Karpas-422 (cell line): Measurements from ENCODE around the gene SUCO. TPM values are rescaled to one million over a fixed set of nuclear protein-coding genes. Genes with fewer than 3 reads are reported as not detected.

Experiments
- DNase-seq: peaks from one replicate; pipeline ENCODE4 v3.0.0-alpha.2; 2015
- H2AFZ ChIP-seq: fragments of 200-600 bp; sonication (generic); 2 replicates; pipeline ENCODE4 v1.6.1; 2014; ENCODE audit warnings: antibody characterized with exemption, low read length, mixed read lengths
- H3K27ac ChIP-seq: fragments of 200-600 bp; sonication (generic); 2 replicates; pipeline ENCODE4 v1.5.1; 2014; ENCODE audit warnings: mild to moderate bottlenecking, low read length, moderate library complexity
- H3K27me3 ChIP-seq: fragments of 200-600 bp; sonication (generic); 2 replicates; pipeline ENCODE4 v1.6.1; 2014; ENCODE audit warnings: low read length, mixed read lengths
- H3K36me3 ChIP-seq: fragments of 200-600 bp; sonication (generic); 2 replicates; pipeline ENCODE4 v1.6.1; 2014; ENCODE audit warnings: low read length, mixed read lengths; ENCODE audit not compliant: insufficient read depth
- H3K4me1 ChIP-seq: fragments of 200-600 bp; sonication (generic); 2 replicates; pipeline ENCODE4 v1.6.1; 2014; ENCODE audit warnings: mild to moderate bottlenecking, low read length, mixed read lengths
- H3K4me2 ChIP-seq: fragments of 200-600 bp; sonication (generic); 2 replicates; pipeline ENCODE4 v1.6.1; 2014; ENCODE audit warnings: low read length, low read depth, mild to moderate bottlenecking; ENCODE audit not compliant: poor library complexity, severe bottlenecking
- H3K4me3 ChIP-seq: fragments of 200-600 bp; sonication (generic); 2 replicates; pipeline ENCODE4 v1.5.1; 2014; ENCODE audit warnings: mild to moderate bottlenecking, antibody characterized with exemption, low read length, mixed read lengths
- H3K79me2 ChIP-seq: fragments of 200-600 bp; sonication (generic); 2 replicates; pipeline ENCODE4 v1.6.1; 2014; ENCODE audit warnings: mild to moderate bottlenecking, low read length, mixed read lengths
- H3K9ac ChIP-seq: fragments of 200-600 bp; sonication (generic); 2 replicates; pipeline ENCODE4 v1.6.0; 2014; ENCODE audit warnings: low read length
- H3K9me2 ChIP-seq: fragments of 200-600 bp; sonication (generic), shearing (Covaris generic); replicated peaks from 2 replicates; pipeline ENCODE4 v1.6.0; 2014; ENCODE audit warnings: mild to moderate bottlenecking, low read length, moderate library complexity; ENCODE audit not compliant: insufficient read depth
- H3K9me3 ChIP-seq: fragments of 300-700, 200-600 bp; sonication (generic); 2 replicates; pipeline ENCODE4 v1.6.1; 2014; ENCODE audit warnings: low read length, mixed read lengths
- H4K20me1 ChIP-seq: fragments of 200-600 bp; sonication (generic); 2 replicates; pipeline ENCODE4 v1.6.1; 2014; ENCODE audit warnings: mild to moderate bottlenecking, antibody characterized with exemption, low read length, low read depth; ENCODE audit not compliant: insufficient read depth
- total RNA-seq: library from RNA; depleted of rRNA; stranded (reverse); fragments of >200 nt; shearing (Covaris generic); gene quantifications from 2 replicates; pipeline ENCODE4 v1.2.3, GENCODE V29; 2014; ENCODE audit warnings: low replicate concordance

The SUCO gene
- total RNA-seq, 1 experiment from 2014 or later = 52.3 TPM

DNA sequence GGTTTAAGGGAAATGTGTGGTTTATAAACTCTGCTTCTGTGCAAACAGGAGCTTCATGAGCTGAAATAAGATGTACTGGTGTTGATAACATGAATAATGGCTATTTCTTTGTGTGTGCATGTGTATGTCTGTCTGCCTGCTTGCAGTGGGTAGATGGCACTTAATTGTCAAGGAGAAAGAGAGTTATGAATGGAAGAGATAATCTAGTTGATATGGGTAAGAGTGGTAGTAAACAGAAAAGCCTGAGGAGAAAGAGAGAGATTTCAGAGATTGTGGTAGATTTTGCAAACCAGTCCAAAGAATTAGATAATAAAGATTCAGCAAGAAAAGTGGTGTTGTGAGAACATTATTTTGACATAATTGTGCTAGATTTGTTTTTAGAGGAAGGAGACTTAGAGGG is 7.7 kb downstream of the SUCO start:
- Histone ChIP-seq H3K36me3 (no peaks in the 10 kb centered on the region), H3K4me1 (peaks cover 94% of the 10 kb centered on the region), H4K20me1 (no peaks in the 10 kb centered on the region), H3K9me2 (no peaks in the 10 kb centered on the region), H3K4me3 (no peak overlapping the region), H3K9me3 (no peaks in the 10 kb centered on the region), H3K27ac (peak overlapping the region; percentile 37; the same call in 1 of the 2 replicates), H3K27me3 (no peaks in the 10 kb centered on the region), H3K79me2 (peaks cover 100% of the 10 kb centered on the region), H2AFZ (no peak overlapping the region), H3K9ac (no peak overlapping the region), H3K4me2 (no peak overlapping the region)
- no peak for DNase-seq

DNA sequence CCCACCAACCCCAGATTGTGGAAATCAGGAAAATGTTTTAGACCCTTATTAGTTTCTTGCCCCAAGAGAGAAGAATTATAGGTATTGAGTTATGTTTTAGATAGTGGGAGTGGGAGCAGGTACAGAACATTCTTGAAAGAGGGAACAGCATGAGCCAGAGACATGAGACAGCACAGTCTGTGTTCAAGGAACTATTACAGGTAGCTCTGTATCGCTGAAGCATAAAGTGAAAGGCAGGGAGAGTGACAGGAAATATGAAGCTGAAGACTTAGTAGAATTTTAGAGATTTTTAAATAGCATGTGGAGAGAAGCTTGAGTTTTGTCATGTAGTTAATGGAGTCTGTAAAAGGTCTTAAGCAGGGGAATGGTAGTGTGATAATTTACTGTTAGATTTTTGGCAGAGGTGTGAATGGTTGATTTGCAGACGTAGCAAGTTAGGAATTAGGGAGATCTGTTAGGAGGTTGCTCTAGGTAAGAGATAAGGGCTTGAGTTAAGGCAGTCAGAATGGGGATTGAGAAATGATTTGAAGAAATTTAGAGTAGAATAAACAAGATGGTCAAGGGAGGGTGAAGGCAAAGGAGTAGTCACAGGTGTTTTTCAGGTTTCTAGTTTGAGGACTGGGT is 11.6 kb downstream of the SUCO start:
- DNase-seq = peak; percentile 61
- Histone ChIP-seq H4K20me1 (no peaks in the 10 kb centered on the region), H3K27ac (peak overlapping the region; percentile 69), H2AFZ (no peak overlapping the region), H3K27me3 (no peaks in the 10 kb centered on the region), H3K9ac (peak overlapping the region; percentile 44), H3K4me1 (peaks cover 83% of the 10 kb centered on the region), H3K36me3 (no peaks in the 10 kb centered on the region), H3K4me3 (peak overlapping the region; percentile 28), H3K79me2 (peaks cover 100% of the 10 kb centered on the region), H3K9me2 (no peaks in the 10 kb centered on the region), H3K4me2 (peak overlapping the region; percentile 67), H3K9me3 (no peaks in the 10 kb centered on the region)

DNA sequence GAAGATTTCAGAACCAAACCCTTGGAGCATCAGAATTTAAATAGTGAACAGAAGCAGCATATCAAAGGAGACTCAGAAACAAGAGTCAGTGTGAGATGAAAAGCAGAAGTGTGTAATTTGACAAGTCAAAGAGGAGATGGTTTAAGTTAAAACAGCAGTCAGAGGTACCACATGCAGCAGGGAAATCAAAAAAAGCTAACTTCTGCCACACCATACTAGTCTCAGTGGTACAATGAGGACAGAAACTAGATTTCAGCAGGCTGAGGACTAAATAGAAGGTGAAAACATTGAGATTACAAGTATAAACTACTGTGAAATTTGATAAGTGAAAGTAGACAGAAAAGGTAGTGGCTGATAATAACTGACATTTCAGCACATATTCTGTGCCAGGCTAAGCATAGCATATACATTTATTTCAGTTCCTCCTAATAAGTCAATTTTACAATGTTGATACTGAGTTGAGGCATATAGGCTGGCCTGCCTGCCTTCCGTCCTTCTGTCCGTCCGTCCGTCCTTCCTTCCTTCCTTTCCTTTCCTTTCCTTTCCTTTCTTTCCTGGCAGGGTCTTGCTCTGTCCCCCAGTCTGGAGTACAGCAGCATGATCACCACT is 12.6 kb downstream of the SUCO start:
- H3K79me2 ChIP-seq = peaks cover 100% of the 10 kb centered on the region
- H3K9me2 ChIP-seq = no peaks in the 10 kb centered on the region
- H3K4me2 ChIP-seq = peak overlapping the region; percentile 67
- H3K27ac ChIP-seq = peak overlapping the region; percentile 69
- no peaks in the 10 kb centered on the region for H3K9me3 ChIP-seq
- peak; percentile 73 for DNase-seq
- H3K36me3 ChIP-seq = no peaks in the 10 kb centered on the region
- H4K20me1 ChIP-seq = no peaks in the 10 kb centered on the region
- H3K4me1 ChIP-seq = peaks cover 80% of the 10 kb centered on the region
- peak overlapping the region; percentile 44 for H3K9ac ChIP-seq
- no peaks in the 10 kb centered on the region for H3K27me3 ChIP-seq
- H3K4me3 ChIP-seq = peak overlapping the region; percentile 28; the same call in 1 of the 2 replicates
- no peak overlapping the region for H2AFZ ChIP-seq

DNA sequence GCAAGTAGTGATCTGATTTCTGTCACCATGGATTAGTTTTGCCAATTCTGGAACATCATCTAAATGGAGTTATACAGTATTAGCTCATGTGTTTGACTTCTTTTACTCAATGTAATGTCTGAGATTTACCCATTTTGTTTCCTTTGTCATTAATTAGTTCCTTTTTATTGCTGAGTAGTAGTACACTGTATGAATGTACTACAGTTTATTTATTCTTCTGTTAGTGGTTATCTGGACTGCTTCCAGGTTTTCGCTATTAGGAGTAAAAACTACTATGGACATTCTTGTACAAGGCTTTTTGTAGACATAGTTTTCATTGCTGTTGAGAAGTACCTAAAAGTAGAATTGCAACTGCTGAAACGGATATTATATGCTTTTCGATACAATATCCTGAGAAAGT is 14.1 kb downstream of the SUCO start:
- H3K9me3 ChIP-seq = no peaks in the 10 kb centered on the region
- no peak overlapping the region for H3K9ac ChIP-seq
- no peak overlapping the region for H3K4me3 ChIP-seq
- peaks cover 68% of the 10 kb centered on the region for H3K4me1 ChIP-seq
- no peak for DNase-seq
- H3K4me2 ChIP-seq = no peak overlapping the region
- no peaks in the 10 kb centered on the region for H3K9me2 ChIP-seq
- H3K36me3 ChIP-seq = no peaks in the 10 kb centered on the region; the same call in 1 of the 2 replicates
- H3K79me2 ChIP-seq = peaks cover 100% of the 10 kb centered on the region
- no peak overlapping the region for H3K27ac ChIP-seq
- no peaks in the 10 kb centered on the region for H3K27me3 ChIP-seq
- no peaks in the 10 kb centered on the region for H4K20me1 ChIP-seq
- no peak overlapping the region for H2AFZ ChIP-seq

DNA sequence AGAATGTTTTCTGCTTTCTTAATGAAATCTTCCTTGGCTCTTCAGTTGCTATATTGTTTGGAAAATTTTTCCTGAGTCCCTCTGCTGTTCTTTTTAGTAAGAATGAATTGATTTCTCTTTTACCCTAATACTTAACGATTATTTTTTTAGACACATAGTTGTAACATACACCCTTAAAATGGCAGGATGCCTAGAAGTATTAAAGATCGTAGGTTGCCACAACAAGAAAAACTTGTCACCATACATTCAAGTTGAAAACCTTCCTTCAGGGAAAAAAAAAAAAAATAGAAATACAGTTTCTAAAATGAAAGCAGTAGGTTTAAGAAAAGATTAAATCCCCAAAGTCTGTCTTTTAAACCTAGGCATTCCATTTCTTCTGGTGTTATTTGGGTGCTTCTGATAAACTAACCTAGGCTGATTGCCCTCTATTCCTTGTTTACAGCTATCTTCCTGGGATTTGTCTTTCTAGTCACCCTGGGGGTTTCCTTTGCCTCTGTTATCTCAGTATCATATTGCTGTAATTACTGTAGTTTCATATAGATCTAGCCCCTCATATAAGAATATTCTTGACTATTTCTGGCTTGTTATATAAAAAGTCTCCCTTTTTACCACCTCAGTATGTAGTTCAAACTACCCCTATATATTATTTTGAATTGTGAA is 16.8 kb downstream of the SUCO start:
- no peaks in the 10 kb centered on the region for H3K9me3 ChIP-seq
- H3K9ac ChIP-seq = no peak overlapping the region
- H4K20me1 ChIP-seq = no peaks in the 10 kb centered on the region
- no peak overlapping the region for H3K27ac ChIP-seq
- H3K4me2 ChIP-seq = no peak overlapping the region
- H3K9me2 ChIP-seq = no peaks in the 10 kb centered on the region
- H3K4me3 ChIP-seq = no peak overlapping the region
- H3K4me1 ChIP-seq = peaks cover 42% of the 10 kb centered on the region
- no peak for DNase-seq
- H3K36me3 ChIP-seq = peaks cover 4% of the 10 kb centered on the region; the same call in 1 of the 2 replicates
- no peaks in the 10 kb centered on the region for H3K27me3 ChIP-seq
- H3K79me2 ChIP-seq = peaks cover 98% of the 10 kb centered on the region
- H2AFZ ChIP-seq = no peak overlapping the region

DNA sequence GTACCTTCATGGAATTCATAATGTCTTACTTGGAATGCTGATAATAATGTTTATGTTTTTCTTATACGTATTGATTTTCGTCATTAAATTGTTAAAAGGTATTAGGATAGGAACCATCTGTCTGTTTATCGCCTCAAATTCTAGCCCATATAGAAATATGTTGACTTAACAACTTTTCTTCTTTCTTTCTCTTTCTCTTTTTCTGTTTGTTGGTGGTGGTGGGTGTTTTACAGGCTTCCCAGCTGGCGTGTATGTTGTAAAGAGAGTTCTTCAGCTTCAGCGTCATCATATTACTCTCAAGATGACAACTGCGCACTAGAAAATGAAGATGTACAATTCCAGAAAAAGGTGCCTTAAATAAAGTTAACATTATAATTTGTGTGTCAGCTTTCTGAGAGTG is 18.3 kb downstream of the SUCO start:
- H3K4me3 ChIP-seq = no peak overlapping the region
- H2AFZ ChIP-seq = no peak overlapping the region
- no peaks in the 10 kb centered on the region for H3K27me3 ChIP-seq
- H3K79me2 ChIP-seq = peaks cover 98% of the 10 kb centered on the region
- H4K20me1 ChIP-seq = no peaks in the 10 kb centered on the region
- no peaks in the 10 kb centered on the region for H3K9me3 ChIP-seq
- H3K9ac ChIP-seq = no peak overlapping the region
- no peak for DNase-seq
- no peak overlapping the region for H3K27ac ChIP-seq
- no peak overlapping the region for H3K4me2 ChIP-seq
- peaks cover 26% of the 10 kb centered on the region for H3K4me1 ChIP-seq
- H3K36me3 ChIP-seq = peaks cover 15% of the 10 kb centered on the region
- H3K9me2 ChIP-seq = no peaks in the 10 kb centered on the region

DNA sequence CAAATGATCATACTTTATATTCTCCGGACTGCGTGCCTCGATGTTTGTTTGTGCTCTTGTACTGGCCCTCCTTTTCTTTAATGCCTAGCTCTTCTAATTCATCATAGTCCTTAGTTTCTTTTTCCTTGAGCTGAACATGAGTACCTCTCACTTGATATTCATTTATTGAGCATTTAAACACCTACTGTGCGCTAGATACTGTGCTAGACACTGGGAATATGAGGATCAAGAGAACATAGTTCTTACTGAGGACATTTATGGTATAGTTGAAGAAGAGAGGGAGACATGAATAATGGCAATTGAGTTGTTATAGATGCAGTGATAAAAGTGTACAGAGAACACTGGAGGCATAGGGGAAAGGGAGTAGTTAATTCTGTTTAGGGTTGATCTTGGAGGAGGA is 22.0 kb downstream of the SUCO start:
- Histone ChIP-seq H3K4me1 (0 out of 2 replicates have a peak, but pooled peaks cover 4% of the 10 kb centered on the region), H2AFZ (no peak overlapping the region), H3K9me3 (no peaks in the 10 kb centered on the region), H3K9me2 (no peaks in the 10 kb centered on the region), H3K9ac (no peak overlapping the region), H3K79me2 (peaks cover 95% of the 10 kb centered on the region), H3K27me3 (no peaks in the 10 kb centered on the region), H3K36me3 (peaks cover 44% of the 10 kb centered on the region), H3K4me2 (no peak overlapping the region), H4K20me1 (no peaks in the 10 kb centered on the region), H3K27ac (no peak overlapping the region), H3K4me3 (no peak overlapping the region)
- DNase-seq = no peak

DNA sequence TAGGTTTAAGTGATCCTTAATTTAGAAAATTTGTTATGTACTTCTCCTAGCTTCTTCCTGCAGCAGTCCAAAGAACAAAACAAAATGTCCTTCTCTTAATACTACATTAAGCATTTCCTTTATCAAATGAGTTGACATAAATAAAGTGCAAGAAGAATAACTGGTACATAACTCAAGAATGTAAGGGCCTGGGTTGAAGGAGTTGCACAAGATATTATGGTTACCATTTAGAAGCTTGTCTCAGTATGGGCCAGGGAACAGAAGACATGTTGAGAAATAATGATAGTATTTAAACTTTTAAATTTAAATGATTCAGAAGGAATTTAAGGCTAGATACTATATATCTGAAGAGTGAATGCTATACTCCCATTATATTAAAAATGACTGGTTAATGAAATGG is 23.5 kb downstream of the SUCO start:
- Histone ChIP-seq H3K27me3 (no peaks in the 10 kb centered on the region), H3K9ac (no peak overlapping the region), H3K36me3 (peaks cover 50% of the 10 kb centered on the region), H3K27ac (no peak overlapping the region), H3K9me3 (no peaks in the 10 kb centered on the region), H2AFZ (no peak overlapping the region), H3K4me1 (no peaks in the 10 kb centered on the region), H3K4me3 (no peak overlapping the region), H3K79me2 (peaks cover 93% of the 10 kb centered on the region), H3K4me2 (no peak overlapping the region), H3K9me2 (no peaks in the 10 kb centered on the region), H4K20me1 (no peaks in the 10 kb centered on the region)
- no peak for DNase-seq
